NT2/D1 (cell line): ENCODE data around the gene SPIRE1.

Source experiments
- SUZ12 ChIP-seq: IDR thresholded peaks from 2 replicates; pipeline ENCODE4 v1.6.1; 2011; ENCODE audit not compliant: insufficient read length, insufficient read depth; ENCODE audit errors: extremely low read depth
- YY1 ChIP-seq: IDR thresholded peaks from 2 replicates; pipeline ENCODE4 v1.6.1; 2011; ENCODE audit not compliant: insufficient read length, insufficient read depth
- ZNF274 ChIP-seq: IDR thresholded peaks from 2 replicates; pipeline ENCODE4 v1.6.1; 2011; ENCODE audit warnings: mild to moderate bottlenecking, low read depth, low read length

GRCh38 chr18:12564861-12565260 lies 93.0 kb downstream of the SPIRE1 start:
- TF ChIP-seq YY1: no peak
- TF ChIP-seq SUZ12: no peak
- TF ChIP-seq ZNF274: no peak
